CD4-positive, alpha-beta T cell treated with Interleukin-6 at 100 ng/mL for 8 hours (primary cell): ENCODE measurements around the gene CC2D1A.
A peak's percentile ranks its signal among the peaks of the same experiment; 100 is the strongest.

Source experiments
- DNase-seq: peaks from one replicate; pipeline ENCODE4 v3.0.0-alpha.2; 2020; ENCODE audit warnings: mixed read lengths, low spot score

Gene CC2D1A

GRCh38 chr19:13905634-13906520 is at the start of gene CC2D1A, which contains the start of gene BRME1:
TSS of gene CC2D1A (plus strand) at chr19:13906201. CDS start at chr19:13906442, 241 bp downstream.
TSS of gene BRME1 (minus strand) at chr19:13906117. CDS start at chr19:13904892, 1,225 bp downstream.
- DNase-seq: peak; percentile 93

- DNase-seq: no peak
Measured at GRCh38 chr19:13856497-13856896, 49.5 kb upstream of the CC2D1A start.

- DNase-seq: no peak
Measured at GRCh38 chr19:13859361-13859880, 46.6 kb upstream of the CC2D1A start.

GRCh38 chr19:13860679-13861391 is 45.2 kb upstream of the CC2D1A start:
- no peak for DNase-seq

GRCh38 chr19:13861392-13861713 is 44.6 kb upstream of the CC2D1A start:
- no peak for DNase-seq

- DNase-seq: peak; percentile 86
Measured at GRCh38 chr19:13861714-13862531, 44.1 kb upstream of the CC2D1A start.

- no peak for DNase-seq
Measured at GRCh38 chr19:13864046-13864666, 41.8 kb upstream of the CC2D1A start.

GRCh38 chr19:13864667-13865570 is 41.1 kb upstream of the CC2D1A start:
- no peak for DNase-seq

- no peak for DNase-seq
Measured at GRCh38 chr19:13865571-13866462, 40.2 kb upstream of the CC2D1A start.

GRCh38 chr19:13866463-13867046 is 39.4 kb upstream of the CC2D1A start:
- no peak for DNase-seq

GRCh38 chr19:13868663-13869062 is 37.3 kb upstream of the CC2D1A start:
- DNase-seq: no peak

GRCh38 chr19:13869281-13869680 is 36.7 kb upstream of the CC2D1A start:
- DNase-seq: no peak

GRCh38 chr19:13870873-13871272 is 35.1 kb upstream of the CC2D1A start:
- DNase-seq: no peak

- no peak for DNase-seq
Measured at GRCh38 chr19:13872339-13872694, 33.7 kb upstream of the CC2D1A start.

GRCh38 chr19:13872695-13873389 is 33.2 kb upstream of the CC2D1A start:
- no peak for DNase-seq

- DNase-seq: no peak
Measured at GRCh38 chr19:13873834-13874515, 32.0 kb upstream of the CC2D1A start.

GRCh38 chr19:13875824-13876223 is 30.2 kb upstream of the CC2D1A start:
- DNase-seq: no peak

- DNase-seq: no peak
Measured at GRCh38 chr19:13876834-13877233, 29.2 kb upstream of the CC2D1A start, which contains the start of gene NANOS3. TSS of gene NANOS3 (plus strand) at chr19:13877134. CDS start at chr19:13877249, 115 bp downstream.
